Measurements from ENCODE around the gene SLC4A2. TPM values are rescaled to one million over a fixed set of nuclear protein-coding genes. Genes with fewer than 3 reads are reported as not detected.

Gene SLC4A2
- total and polyA plus RNA-seq, 8 donors = 81.7 to 205 (median 104) TPM

GRCh38 chr7:151012031-151012692 lies 47.2 kb upstream of the SLC4A2 start:
- no peak overlapping the region for H3K27ac ChIP-seq
- intact Hi-C loops (cut with DNase I) = no loop called here
- H3K9me3 ChIP-seq = no peaks in the 10 kb centered on the region
- DNase-seq (peak in 1 of 4 donors; percentile 62), ATAC-seq (no peak)
- no peak overlapping the region for H3K4me3 ChIP-seq
- peaks cover 3 to 92% of the 10 kb centered on the region in 2 donors for H3K27me3 ChIP-seq
- no peaks in the 10 kb centered on the region for H3K36me3 ChIP-seq
- H3K4me1 ChIP-seq = peaks cover 16 to 60% of the 10 kb centered on the region in 2 donors
- TF ChIP-seq CTCF (IDR thresholded peaks at IDR 0.05) = no peak

GRCh38 chr7:151012911-151013347 lies 46.5 kb upstream of the SLC4A2 start:
- Histone ChIP-seq H3K36me3 (no peaks in the 10 kb centered on the region), H3K27me3 (peaks cover 6 to 97% of the 10 kb centered on the region in 2 donors), H3K4me3 (no peak overlapping the region), H3K4me1 (peaks cover 14 to 56% of the 10 kb centered on the region in 2 donors), H3K9me3 (no peaks in the 10 kb centered on the region), H3K27ac (no peak overlapping the region)
- DNase-seq (peak in 2 of 4 donors; percentile 31 to 63), ATAC-seq (peak; percentile 12)
- TF ChIP-seq CTCF (IDR thresholded peaks at IDR 0.05) = peak; percentile 21 to 23
- intact Hi-C loops (cut with DNase I) = no loop called here

- H3K27me3 ChIP-seq = peaks cover 10 to 97% of the 10 kb centered on the region in 2 donors
- intact Hi-C loops (cut with DNase I) = no loop called here
- H3K4me1 ChIP-seq = peaks cover 15 to 56% of the 10 kb centered on the region in 2 donors
- H3K36me3 ChIP-seq = no peaks in the 10 kb centered on the region
- no peaks in the 10 kb centered on the region for H3K9me3 ChIP-seq
- peak overlapping the region in 1 of 2 donors; percentile 34 for H3K4me3 ChIP-seq
- no peak for TF ChIP-seq CTCF (IDR thresholded peaks at IDR 0.05)
- no peak for ATAC-seq
- peak in 1 of 4 donors; percentile 78 for DNase-seq
- H3K27ac ChIP-seq = no peak overlapping the region
These were observed 46.0 kb upstream of the SLC4A2 start for GRCh38 chr7:151013356-151013732.

GRCh38 chr7:151013733-151014497 lies 45.5 kb upstream of the SLC4A2 start:
- intact Hi-C loops (cut with DNase I) = no loop called here
- Histone ChIP-seq H3K27ac (no peak overlapping the region), H3K4me1 (peaks cover 17 to 56% of the 10 kb centered on the region in 2 donors), H3K36me3 (no peaks in the 10 kb centered on the region), H3K27me3 (peaks cover 16 to 97% of the 10 kb centered on the region in 2 donors), H3K9me3 (no peaks in the 10 kb centered on the region), H3K4me3 (peak overlapping the region in 1 of 2 donors; percentile 34)
- ATAC-seq (no peak), DNase-seq (peak in 3 of 4 donors; percentile 73 to 88 (median 85))
- no peak for TF ChIP-seq CTCF (IDR thresholded peaks at IDR 0.05)

GRCh38 chr7:151014950-151015349 lies 44.4 kb upstream of the SLC4A2 start:
- Histone ChIP-seq H3K36me3 (no peaks in the 10 kb centered on the region), H3K9me3 (no peaks in the 10 kb centered on the region), H3K27ac (no peak overlapping the region), H3K4me3 (no peak overlapping the region), H3K27me3 (peaks cover 22 to 97% of the 10 kb centered on the region in 2 donors), H3K4me1 (peaks cover 19 to 57% of the 10 kb centered on the region in 2 donors)
- DNase-seq = no peak
- TF ChIP-seq CTCF (IDR thresholded peaks at IDR 0.05) = no peak
- ATAC-seq = no peak
- intact Hi-C loops (cut with DNase I) = no loop called here
